HL-60 (cell line): Measurements from ENCODE around the gene EXOC4.

Experiments used
- CTCF ChIP-seq: IDR thresholded peaks from one replicate; pipeline ENCODE4 v1.5.1; 2011; ENCODE audit warnings: low read length, control low read depth, inconsistent platforms; ENCODE audit not compliant: insufficient read depth
- GABPA ChIP-seq: IDR thresholded peaks from 2 replicates; pipeline ENCODE4 v1.6.1; 2012; ENCODE audit warnings: low read depth
- POLR2AphosphoS5 ChIP-seq: IDR thresholded peaks from 2 replicates; pipeline ENCODE4 v1.6.1; 2012; ENCODE audit warnings: low read depth
- REST ChIP-seq: IDR thresholded peaks from 2 replicates; pipeline ENCODE4 v1.6.1; 2012; ENCODE audit warnings: low read depth; ENCODE audit not compliant: insufficient replicate concordance
- SPI1 ChIP-seq: IDR thresholded peaks from 2 replicates; pipeline ENCODE4 v1.6.1; 2012; ENCODE audit warnings: low read depth, mild to moderate bottlenecking, borderline replicate concordance

- no peak for TF ChIP-seq CTCF
- no peak for TF ChIP-seq POLR2AphosphoS5
- TF ChIP-seq REST, result no peak
- TF ChIP-seq GABPA, result no peak
- no peak for TF ChIP-seq SPI1
Measured at GRCh38 chr7:134101716-134102115, 848.8 kb downstream of the EXOC4 start.
